SK-N-MC (cell line): ENCODE data around the gene QRICH2.

ENCODE experiments used
- FOXP2 ChIP-seq: optimal IDR thresholded peaks from 2 replicates; pipeline ENCODE3; 2011; ENCODE audit warnings: mild to moderate bottlenecking, moderate library complexity; ENCODE audit not compliant: insufficient read depth; ENCODE audit errors: extremely low read length, control extremely low read depth
- POLR2AphosphoS5 ChIP-seq: IDR thresholded peaks from 2 replicates; pipeline ENCODE4 v1.6.1; 2012; ENCODE audit warnings: mild to moderate bottlenecking, low read depth, low read length, borderline replicate concordance

- TF ChIP-seq POLR2AphosphoS5 = no peak
- no peak for TF ChIP-seq FOXP2
Observed at GRCh38 chr17:76276069-76276431, 32.0 kb downstream of the QRICH2 start.
